ENCODE results near the gene POU6F2.

POU6F2 gene

DNA sequence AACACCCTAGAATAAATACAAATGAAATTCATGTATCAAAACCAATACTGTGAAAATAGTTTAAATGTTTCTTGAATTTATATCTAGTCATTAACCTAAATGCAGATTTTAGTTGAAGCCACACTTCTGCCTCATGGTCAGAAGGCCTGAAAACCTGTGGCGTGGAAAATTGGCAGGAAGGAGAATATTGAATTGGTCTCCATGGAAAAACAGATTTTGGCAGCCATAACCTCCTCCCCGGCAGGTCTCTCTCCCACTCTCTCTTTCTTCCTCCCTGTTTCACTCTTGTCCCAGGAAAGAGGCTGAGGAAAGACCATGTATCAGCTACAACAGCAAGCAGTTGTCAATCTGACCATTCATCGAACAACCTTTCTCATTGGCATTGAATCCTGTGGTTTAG lies 427.9 kb downstream of the POU6F2 start:
- Mint-ChIP-seq H3K4me3 (no peak overlapping the region), H3K4me1 (no peaks in the 10 kb centered on the region), H3K27me3 (peaks cover 7% of the 10 kb centered on the region), H3K27ac (no peak overlapping the region), H3K36me3 (ENCODE audit: low read depth) (no peaks in the 10 kb centered on the region), H3K9me3 (no peaks in the 10 kb centered on the region)
- DNase-seq (no peak), ATAC-seq (no peak)

- H3K4me3 Mint-ChIP-seq, result no peak overlapping the region
- H3K27me3 Mint-ChIP-seq, result peaks cover 9% of the 10 kb centered on the region
- no peak for DNase-seq
- H3K36me3 Mint-ChIP-seq (ENCODE audit: low read depth), result no peaks in the 10 kb centered on the region
- H3K9me3 Mint-ChIP-seq, result no peaks in the 10 kb centered on the region
- ATAC-seq, result no peak
- no peak overlapping the region for H3K27ac Mint-ChIP-seq
- H3K4me1 Mint-ChIP-seq, result no peaks in the 10 kb centered on the region
Observed at GRCh38 chr7:39406467-39406866, 428.8 kb downstream of the POU6F2 start.

GRCh38 chr7:39407137-39407536 lies 429.4 kb downstream of the POU6F2 start:
- Mint-ChIP-seq H3K9me3 (no peaks in the 10 kb centered on the region), H3K36me3 (ENCODE audit: low read depth) (no peaks in the 10 kb centered on the region), H3K4me1 (no peaks in the 10 kb centered on the region), H3K27ac (no peak overlapping the region), H3K27me3 (peaks cover 13% of the 10 kb centered on the region), H3K4me3 (no peak overlapping the region)
- ATAC-seq (no peak), DNase-seq (no peak)

- Mint-ChIP-seq H3K36me3 (ENCODE audit: low read depth) (no peaks in the 10 kb centered on the region), H3K9me3 (no peaks in the 10 kb centered on the region), H3K4me1 (no peaks in the 10 kb centered on the region), H3K4me3 (no peak overlapping the region), H3K27ac (no peak overlapping the region), H3K27me3 (peaks cover 15% of the 10 kb centered on the region)
- ATAC-seq, result no peak
- no peak for DNase-seq
Observed at GRCh38 chr7:39407723-39408122, 430.0 kb downstream of the POU6F2 start.

DNA sequence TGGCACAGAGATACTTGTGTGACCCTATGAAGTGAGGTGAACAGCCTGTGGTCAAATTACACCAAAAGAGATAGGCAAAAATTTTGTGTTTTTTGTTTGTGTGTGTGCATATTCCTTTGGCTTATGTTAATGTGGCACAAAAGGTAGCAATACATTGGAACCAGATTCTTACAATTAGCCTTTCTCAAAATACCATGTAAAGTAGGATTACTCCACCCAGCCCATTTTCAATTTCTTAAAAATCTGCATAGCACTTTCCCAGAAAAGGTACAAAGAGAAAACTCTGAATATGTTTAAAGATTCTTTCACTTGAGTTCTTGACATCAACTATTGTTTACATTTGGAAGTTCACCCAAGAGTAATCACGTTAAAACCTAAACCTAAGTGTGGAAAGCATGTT lies 431.2 kb downstream of the POU6F2 start:
- ATAC-seq (no peak), DNase-seq (no peak)
- Mint-ChIP-seq H3K27me3 (peaks cover 16% of the 10 kb centered on the region), H3K27ac (no peak overlapping the region), H3K9me3 (no peaks in the 10 kb centered on the region), H3K36me3 (ENCODE audit: low read depth) (no peaks in the 10 kb centered on the region), H3K4me1 (peaks cover under 1% of the 10 kb centered on the region), H3K4me3 (no peak overlapping the region)

- no peak for DNase-seq
- no peak overlapping the region for H3K4me3 Mint-ChIP-seq
- H3K27me3 Mint-ChIP-seq, result peaks cover 26% of the 10 kb centered on the region
- no peak for ATAC-seq
- no peaks in the 10 kb centered on the region for H3K36me3 Mint-ChIP-seq (ENCODE audit: low read depth)
- H3K27ac Mint-ChIP-seq, result no peak overlapping the region
- peaks cover 9% of the 10 kb centered on the region for H3K4me1 Mint-ChIP-seq
- no peaks in the 10 kb centered on the region for H3K9me3 Mint-ChIP-seq
Observed at GRCh38 chr7:39410582-39410981, 432.9 kb downstream of the POU6F2 start.

DNA sequence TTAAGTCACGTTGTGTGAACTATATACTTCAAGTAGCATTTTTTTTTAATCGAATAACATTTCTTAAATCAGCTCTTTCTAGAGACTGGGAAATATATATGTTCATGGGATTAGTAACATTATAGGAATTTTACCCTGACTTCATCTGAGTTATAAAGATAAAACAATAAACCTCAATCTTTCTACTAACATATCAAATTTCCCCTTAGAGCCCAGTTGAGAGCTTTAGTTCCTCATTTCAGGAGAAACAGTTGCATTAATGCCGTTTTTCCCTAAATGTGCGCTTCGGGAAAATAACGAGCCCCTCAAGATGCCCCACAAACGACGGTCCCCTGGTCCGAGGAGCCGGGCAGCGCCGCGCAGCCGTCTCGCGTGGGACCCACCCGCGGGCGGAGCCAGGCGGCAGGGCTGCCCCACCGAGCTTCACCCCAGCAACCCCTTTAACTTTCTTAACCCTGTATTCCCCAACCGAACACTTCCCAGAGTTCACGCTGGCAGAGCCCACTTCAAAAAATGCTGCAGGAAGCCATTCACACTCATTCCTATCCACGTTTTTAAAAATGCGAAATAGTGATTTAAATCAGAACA lies 436.0 kb downstream of the POU6F2 start:
- Mint-ChIP-seq H3K9me3 (no peaks in the 10 kb centered on the region), H3K27ac (no peak overlapping the region)
- no peak for ATAC-seq

GRCh38 chr7:39414224-39415035 lies 436.7 kb downstream of the POU6F2 start:
- Mint-ChIP-seq H3K4me1 (peaks cover 9% of the 10 kb centered on the region), H3K27me3 (peaks cover 44% of the 10 kb centered on the region), H3K9me3 (no peaks in the 10 kb centered on the region), H3K4me3 (peak overlapping the region; percentile 79), H3K36me3 (ENCODE audit: low read depth) (no peaks in the 10 kb centered on the region), H3K27ac (no peak overlapping the region)
- ATAC-seq (peak; percentile 88), DNase-seq (peak; percentile 57)

More for the DNA sequence above, 436.0 kb downstream of the POU6F2 start:
- Mint-ChIP-seq H3K4me3 (peak overlapping the region; percentile 79), H3K4me1 (peaks cover 9% of the 10 kb centered on the region), H3K36me3 (ENCODE audit: low read depth) (no peaks in the 10 kb centered on the region), H3K27me3 (peaks cover 41% of the 10 kb centered on the region)
- no peak for DNase-seq

DNA sequence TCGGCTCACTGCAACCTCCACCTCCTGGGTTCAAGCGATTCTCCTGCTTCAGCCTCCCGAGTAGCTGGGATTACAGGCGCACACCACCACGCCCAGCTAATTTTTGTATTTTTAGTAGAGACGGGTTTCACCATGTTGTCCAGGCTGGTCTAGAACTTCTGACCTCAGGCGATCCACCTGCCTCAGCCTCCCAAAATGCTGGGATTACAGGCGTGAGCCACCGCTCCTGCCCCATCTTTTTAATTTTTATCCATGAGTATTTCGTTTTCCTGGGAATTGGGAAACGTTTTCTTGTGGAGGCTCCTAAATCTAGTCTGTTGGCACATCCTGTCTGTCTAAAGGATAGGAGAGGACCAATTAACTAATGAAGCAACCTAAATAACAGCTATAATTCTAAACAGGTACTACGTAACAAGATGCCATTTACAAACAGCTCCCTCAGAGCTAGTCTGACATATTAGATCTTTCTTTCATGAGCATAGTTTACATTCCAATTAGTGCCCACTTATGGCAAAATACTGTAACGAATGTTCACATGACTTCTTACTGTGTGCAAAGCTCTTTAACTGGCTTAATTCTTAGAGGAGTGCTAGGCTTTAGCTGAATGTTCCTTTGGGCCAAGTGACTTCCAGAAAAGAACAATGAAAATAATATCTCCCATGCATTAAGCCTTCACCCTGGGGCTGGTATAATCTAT lies 437.5 kb downstream of the POU6F2 start:
- Mint-ChIP-seq H3K27ac (no peak overlapping the region), H3K36me3 (ENCODE audit: low read depth) (no peaks in the 10 kb centered on the region), H3K4me3 (peak overlapping the region; percentile 38), H3K4me1 (peaks cover 9% of the 10 kb centered on the region), H3K27me3 (peaks cover 51% of the 10 kb centered on the region), H3K9me3 (no peaks in the 10 kb centered on the region)
- DNase-seq, result no peak
- ATAC-seq, result no peak

- H3K4me1 Mint-ChIP-seq, result peaks cover 9% of the 10 kb centered on the region
- H3K27ac Mint-ChIP-seq, result no peak overlapping the region
- no peak overlapping the region for H3K4me3 Mint-ChIP-seq
- H3K27me3 Mint-ChIP-seq, result peaks cover 46% of the 10 kb centered on the region
- no peaks in the 10 kb centered on the region for H3K36me3 Mint-ChIP-seq (ENCODE audit: low read depth)
- ATAC-seq, result no peak
- H3K9me3 Mint-ChIP-seq, result no peaks in the 10 kb centered on the region
- no peak for DNase-seq
Observed at GRCh38 chr7:39416866-39417265, 439.2 kb downstream of the POU6F2 start.

GRCh38 chr7:39417642-39418041 lies 439.9 kb downstream of the POU6F2 start:
- Mint-ChIP-seq H3K27me3 (peaks cover 43% of the 10 kb centered on the region), H3K27ac (no peak overlapping the region), H3K9me3 (no peaks in the 10 kb centered on the region), H3K4me3 (no peak overlapping the region), H3K36me3 (ENCODE audit: low read depth) (no peaks in the 10 kb centered on the region), H3K4me1 (peaks cover 9% of the 10 kb centered on the region)
- no peak for ATAC-seq
- DNase-seq, result no peak

DNA sequence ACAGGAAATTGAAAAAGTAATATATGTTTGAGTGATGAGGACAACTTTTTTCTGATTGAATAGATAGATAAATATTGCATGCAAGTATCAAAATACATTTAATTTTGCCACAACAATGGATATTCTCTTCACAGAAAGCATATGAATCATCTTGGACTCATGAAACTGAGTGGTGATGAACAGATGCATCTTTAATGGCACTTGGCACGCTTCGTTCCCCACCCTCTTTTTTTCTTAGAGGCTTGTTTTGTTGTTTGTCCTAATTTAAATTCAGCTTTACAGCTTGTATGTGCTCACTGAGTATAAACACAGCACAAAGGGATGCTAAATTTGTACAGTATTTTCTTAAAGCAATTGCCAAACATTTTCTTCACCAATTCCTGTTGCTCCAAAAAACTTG lies 443.5 kb downstream of the POU6F2 start:
- no peaks in the 10 kb centered on the region for H3K36me3 Mint-ChIP-seq (ENCODE audit: low read depth)
- no peak overlapping the region for H3K27ac Mint-ChIP-seq
- no peak for DNase-seq
- no peak for ATAC-seq
- H3K27me3 Mint-ChIP-seq, result peaks cover 25% of the 10 kb centered on the region
- no peaks in the 10 kb centered on the region for H3K4me1 Mint-ChIP-seq
- H3K4me3 Mint-ChIP-seq, result no peak overlapping the region
- no peaks in the 10 kb centered on the region for H3K9me3 Mint-ChIP-seq

GRCh38 chr7:39421661-39422060 lies 444.0 kb downstream of the POU6F2 start:
- ATAC-seq (no peak), DNase-seq (no peak)
- Mint-ChIP-seq H3K4me3 (no peak overlapping the region), H3K36me3 (ENCODE audit: low read depth) (no peaks in the 10 kb centered on the region), H3K9me3 (no peaks in the 10 kb centered on the region), H3K27ac (no peak overlapping the region), H3K4me1 (no peaks in the 10 kb centered on the region), H3K27me3 (peaks cover 22% of the 10 kb centered on the region)

- Mint-ChIP-seq H3K9me3 (no peaks in the 10 kb centered on the region), H3K27ac (no peak overlapping the region), H3K4me3 (no peak overlapping the region), H3K36me3 (ENCODE audit: low read depth) (no peaks in the 10 kb centered on the region), H3K4me1 (peaks cover 2% of the 10 kb centered on the region), H3K27me3 (no peaks in the 10 kb centered on the region)
- DNase-seq, result no peak
- ATAC-seq, result no peak
Observed at GRCh38 chr7:39428221-39428620, 450.5 kb downstream of the POU6F2 start.

- DNase-seq, result no peak
- Mint-ChIP-seq H3K4me1 (peaks cover 5% of the 10 kb centered on the region), H3K27me3 (no peaks in the 10 kb centered on the region), H3K36me3 (ENCODE audit: low read depth) (no peaks in the 10 kb centered on the region), H3K27ac (no peak overlapping the region), H3K9me3 (no peaks in the 10 kb centered on the region), H3K4me3 (no peak overlapping the region)
- ATAC-seq, result no peak
Observed at GRCh38 chr7:39429421-39429820, 451.7 kb downstream of the POU6F2 start.
